Rectal smooth muscle tissue (tissue), 1 donor: ENCODE results near the gene EML1.
A peak's percentile ranks its signal among the peaks of the same experiment; 100 is the strongest.

Experiments
- H3K27ac ChIP-seq: one replicate; pipeline ENCODE4 v1.7.0; 2013; ENCODE audit warnings: low read depth, low read length, inconsistent platforms
- H3K27me3 ChIP-seq: one replicate; pipeline ENCODE4 v1.7.0; 2013; ENCODE audit warnings: low read length; ENCODE audit not compliant: control insufficient read depth, insufficient read depth
- H3K36me3 ChIP-seq: one replicate; pipeline ENCODE4 v1.7.0; 2013; ENCODE audit warnings: low read length; ENCODE audit not compliant: control insufficient read depth, insufficient read depth
- H3K4me1 ChIP-seq: one replicate; pipeline ENCODE4 v1.7.0; 2013; ENCODE audit warnings: low read length; ENCODE audit not compliant: control insufficient read depth, insufficient read depth
- H3K4me3 ChIP-seq: one replicate; pipeline ENCODE4 v1.7.0; 2013; ENCODE audit warnings: low read length
- H3K9ac ChIP-seq: one replicate; pipeline ENCODE4 v1.7.0; 2013; ENCODE audit warnings: low read length

The EML1 gene

GRCh38 chr14:99790201-99790977, 2.8 kb upstream of the EML1 start:
- Histone ChIP-seq H3K27ac (peak overlapping the region; percentile 86), H3K27me3 (no peaks in the 10 kb centered on the region), H3K4me1 (peaks cover 48% of the 10 kb centered on the region), H3K36me3 (no peaks in the 10 kb centered on the region), H3K9ac (no peak overlapping the region), H3K4me3 (no peak overlapping the region)

DNA sequence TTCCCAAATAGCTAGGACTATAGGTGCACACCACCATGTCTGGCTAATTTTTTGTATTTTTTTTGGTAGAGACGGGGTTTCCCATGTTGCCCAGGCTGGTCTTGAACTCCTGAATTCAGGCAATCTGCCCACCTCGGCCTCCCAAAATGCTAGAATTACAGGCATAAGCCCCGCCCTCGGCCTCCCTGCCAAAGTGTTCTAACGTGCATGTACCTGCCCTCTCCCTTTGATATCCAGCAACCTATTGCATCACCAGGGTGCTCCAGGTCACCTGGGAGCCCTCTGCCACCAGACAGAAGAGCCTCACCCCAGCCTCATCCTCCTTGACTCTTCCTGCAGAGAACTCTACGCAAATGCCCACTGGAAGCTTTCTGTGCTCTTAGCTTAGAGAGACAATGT, 2.2 kb upstream of the EML1 start:
- H3K36me3 ChIP-seq, result no peaks in the 10 kb centered on the region
- no peak overlapping the region for H3K9ac ChIP-seq
- H3K4me1 ChIP-seq, result peaks cover 43% of the 10 kb centered on the region
- no peak overlapping the region for H3K4me3 ChIP-seq
- no peaks in the 10 kb centered on the region for H3K27me3 ChIP-seq
- peak overlapping the region; percentile 86 for H3K27ac ChIP-seq

DNA sequence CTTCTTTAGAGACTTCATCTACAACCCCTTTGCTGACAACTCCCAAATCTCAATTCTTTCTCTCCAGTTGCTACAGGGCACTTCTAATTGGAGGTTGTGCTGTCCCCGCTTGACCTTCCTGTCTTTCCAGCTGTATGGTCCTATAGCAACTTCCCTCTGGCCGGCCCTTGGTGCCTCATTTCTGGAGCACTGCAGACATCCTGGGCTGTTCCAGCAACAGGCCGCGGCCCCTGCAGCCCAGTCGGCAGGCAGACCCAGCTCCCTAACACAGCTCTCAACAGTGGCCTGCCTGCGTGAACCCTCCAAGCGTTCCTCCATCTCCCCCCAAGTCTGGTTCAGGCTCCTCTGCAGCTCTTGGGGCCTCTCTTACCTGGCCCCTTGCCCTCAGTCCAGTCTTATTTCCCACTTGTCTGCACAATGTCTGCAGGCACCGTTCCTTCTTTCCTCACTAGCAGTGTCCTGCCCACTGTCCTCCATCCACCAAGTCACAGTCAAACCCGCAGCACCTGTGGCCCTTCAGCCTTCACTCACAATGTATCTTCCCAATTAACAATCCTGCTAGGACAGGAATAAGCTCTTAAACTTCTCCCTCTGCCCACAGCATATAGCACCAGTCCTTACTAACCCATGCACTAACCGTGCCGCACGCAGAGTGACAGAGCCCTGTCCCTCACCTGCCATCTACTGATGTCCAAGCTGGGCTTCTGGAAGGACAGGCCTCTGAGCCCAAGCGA, 1.6 kb upstream of the EML1 start:
- Histone ChIP-seq H3K27ac (peak overlapping the region; percentile 86), H3K36me3 (no peaks in the 10 kb centered on the region), H3K4me3 (peak overlapping the region; percentile 44), H3K27me3 (no peaks in the 10 kb centered on the region), H3K9ac (no peak overlapping the region), H3K4me1 (peaks cover 37% of the 10 kb centered on the region)

DNA sequence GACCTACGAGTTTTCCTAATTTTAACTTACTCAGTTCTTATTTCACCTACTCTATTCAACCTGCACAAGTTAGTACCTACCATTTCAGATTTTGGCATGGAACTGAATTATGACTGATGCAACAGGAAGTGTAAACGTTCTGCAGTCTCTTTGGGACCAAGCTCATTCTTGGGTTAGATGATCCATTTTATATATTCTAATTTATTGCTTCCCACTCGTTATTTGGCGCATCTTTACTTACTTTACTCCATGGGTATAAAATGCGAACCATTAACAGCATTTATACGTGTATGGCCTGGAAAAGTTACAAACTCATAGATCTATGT, 1.0 kb upstream of the EML1 start:
- Histone ChIP-seq H3K9ac (peak overlapping the region; percentile 1), H3K36me3 (no peaks in the 10 kb centered on the region), H3K4me3 (peak overlapping the region; percentile 41), H3K4me1 (peaks cover 35% of the 10 kb centered on the region), H3K27ac (peak overlapping the region; percentile 86), H3K27me3 (no peaks in the 10 kb centered on the region)

GRCh38 chr14:99792551-99793212, 531 bp upstream of the EML1 start:
- Histone ChIP-seq H3K27me3 (no peaks in the 10 kb centered on the region), H3K4me1 (peaks cover 31% of the 10 kb centered on the region), H3K9ac (peak overlapping the region; percentile 1), H3K36me3 (no peaks in the 10 kb centered on the region), H3K4me3 (peak overlapping the region; percentile 41), H3K27ac (peak overlapping the region; percentile 86)

DNA sequence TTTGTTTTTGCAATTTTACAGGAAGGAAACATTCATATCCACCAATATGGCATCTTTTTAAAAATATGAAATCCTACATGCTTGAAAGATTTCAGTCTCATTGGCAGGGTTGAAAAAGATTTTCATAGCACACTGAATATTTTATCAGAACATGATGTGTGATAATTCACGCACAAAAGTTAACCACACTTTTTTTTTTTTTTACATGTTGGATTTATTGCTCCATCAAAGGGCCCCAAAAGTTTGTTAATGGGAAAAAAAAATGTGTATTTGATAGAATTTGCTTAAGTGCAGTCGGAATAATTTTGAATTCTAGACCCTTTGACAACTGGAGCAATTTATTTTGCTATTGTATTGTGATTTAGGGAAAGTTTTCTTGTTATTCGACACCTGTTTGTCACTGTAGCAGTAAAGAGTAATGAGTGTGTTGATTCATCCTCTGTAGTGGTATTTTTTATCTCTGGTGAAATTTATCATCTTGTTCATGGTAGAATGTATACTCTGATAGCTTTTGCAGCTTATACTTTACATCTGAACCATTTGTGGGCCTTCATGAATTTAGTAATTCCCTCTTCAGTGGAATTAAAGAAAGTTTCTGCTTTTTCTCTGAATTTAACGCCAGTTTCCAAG, 1.1 kb downstream of the EML1 start:
- H3K27ac ChIP-seq, result peak overlapping the region; percentile 68
- H3K36me3 ChIP-seq, result no peaks in the 10 kb centered on the region
- no peak overlapping the region for H3K9ac ChIP-seq
- peaks cover 26% of the 10 kb centered on the region for H3K4me1 ChIP-seq
- H3K4me3 ChIP-seq, result peak overlapping the region; percentile 60
- H3K27me3 ChIP-seq, result no peaks in the 10 kb centered on the region

- Histone ChIP-seq H3K9ac (no peak overlapping the region), H3K27ac (peak overlapping the region; percentile 68), H3K27me3 (no peaks in the 10 kb centered on the region), H3K4me1 (peaks cover 21% of the 10 kb centered on the region), H3K4me3 (no peak overlapping the region), H3K36me3 (no peaks in the 10 kb centered on the region)
Measured at GRCh38 chr14:99795046-99795445, 1.8 kb downstream of the EML1 start.

GRCh38 chr14:99797231-99797630, 4.0 kb downstream of the EML1 start:
- Histone ChIP-seq H3K27me3 (no peaks in the 10 kb centered on the region), H3K36me3 (no peaks in the 10 kb centered on the region), H3K4me3 (no peak overlapping the region), H3K9ac (no peak overlapping the region), H3K4me1 (peaks cover 7% of the 10 kb centered on the region), H3K27ac (no peak overlapping the region)

GRCh38 chr14:99800781-99801180, 7.6 kb downstream of the EML1 start:
- Histone ChIP-seq H3K4me1 (no peaks in the 10 kb centered on the region), H3K36me3 (no peaks in the 10 kb centered on the region), H3K9ac (no peak overlapping the region), H3K27me3 (no peaks in the 10 kb centered on the region), H3K27ac (no peak overlapping the region), H3K4me3 (no peak overlapping the region)

DNA sequence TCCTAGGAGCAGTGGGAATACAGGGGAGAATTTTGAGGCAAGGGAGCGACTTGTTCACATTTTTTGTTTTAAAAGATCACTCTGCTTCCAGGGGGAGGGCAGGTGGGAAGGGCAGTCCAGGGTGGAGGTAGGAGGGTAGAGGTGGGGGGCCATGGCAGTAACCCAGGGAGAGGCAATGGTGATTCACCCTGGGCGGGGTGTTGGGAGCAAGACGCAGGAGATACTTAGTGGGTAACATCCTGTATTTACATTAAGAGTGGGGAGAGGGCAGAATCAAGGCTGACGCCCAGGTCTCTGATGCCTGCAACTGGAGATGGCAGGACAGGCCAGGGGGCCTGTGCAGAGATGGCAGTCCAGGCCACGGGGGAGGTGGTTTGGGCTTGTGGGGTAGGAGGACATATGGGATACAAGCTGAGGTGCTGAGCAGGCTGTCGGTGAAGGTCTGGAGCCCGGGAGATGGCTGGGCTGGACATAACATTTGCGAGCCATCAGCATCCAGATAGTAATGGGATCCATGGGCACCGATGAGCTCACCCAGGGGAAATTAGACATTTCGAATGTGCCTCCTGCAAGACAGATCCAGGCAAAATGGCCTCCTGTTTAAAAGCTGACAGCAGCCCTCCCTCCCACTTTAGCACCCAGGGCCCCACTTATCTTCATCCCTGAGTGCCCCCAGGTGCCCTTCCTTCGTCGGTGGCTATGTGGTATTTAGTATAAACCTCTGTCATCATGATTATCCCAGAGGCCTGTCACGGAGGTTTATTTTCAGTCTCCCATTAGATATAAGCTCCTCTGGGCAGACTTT, 9.3 kb downstream of the EML1 start:
- Histone ChIP-seq H3K4me1 (no peaks in the 10 kb centered on the region), H3K27ac (no peak overlapping the region), H3K27me3 (no peaks in the 10 kb centered on the region), H3K36me3 (no peaks in the 10 kb centered on the region), H3K9ac (no peak overlapping the region), H3K4me3 (no peak overlapping the region)

DNA sequence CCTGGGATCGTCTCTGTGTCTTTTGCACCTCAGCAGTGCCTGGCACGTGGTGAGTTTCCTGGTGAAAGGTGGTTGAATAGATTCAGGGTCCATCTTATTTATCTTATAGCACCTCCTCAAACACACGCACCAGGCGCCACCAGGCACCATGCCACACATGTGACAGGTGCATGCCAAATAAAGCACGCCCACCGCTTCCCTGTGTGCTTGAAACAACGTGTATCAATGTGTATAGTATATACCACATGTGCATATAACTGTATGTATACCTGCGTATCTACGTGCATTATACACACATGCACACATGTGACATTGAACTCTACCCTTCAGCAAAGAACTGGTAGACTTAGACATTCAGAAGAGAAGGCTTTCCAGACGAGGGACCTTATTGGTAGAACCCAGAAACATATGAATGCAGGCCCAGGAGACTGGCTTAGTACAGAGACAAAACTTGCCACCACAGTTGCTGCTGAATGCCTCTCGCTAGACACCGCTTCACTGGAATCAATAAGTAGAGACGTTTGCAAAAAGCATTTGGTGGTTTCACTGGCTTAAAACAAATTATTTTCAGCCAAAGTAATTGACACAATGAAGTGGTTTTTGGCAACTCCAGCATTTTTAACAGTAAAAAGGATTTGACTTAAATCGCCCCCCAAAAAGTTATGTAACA, 10.0 kb downstream of the EML1 start:
- Histone ChIP-seq H3K27me3 (no peaks in the 10 kb centered on the region), H3K9ac (no peak overlapping the region), H3K36me3 (no peaks in the 10 kb centered on the region), H3K4me1 (no peaks in the 10 kb centered on the region), H3K27ac (no peak overlapping the region), H3K4me3 (no peak overlapping the region)
